Jurkat, Clone E6-1 (cell line): Measurements from ENCODE around the gene PCDHGA4.
"Not testable (repeated sequence)": the region's sequence is repeated elsewhere in the genome, so short reads cannot be mapped to it uniquely, and the experiment has no call there.

Experiments
- DNase-seq: peaks from one replicate; pipeline ENCODE4 v3.0.0-alpha.2; 2011; ENCODE audit warnings: low read depth, low spot score
- H3K4me3 ChIP-seq: 2 replicates; pipeline ENCODE4 v1.5.1; 2011; ENCODE audit warnings: mild to moderate bottlenecking, low read length, control low read depth, moderate library complexity

The PCDHGA4 gene

DNA sequence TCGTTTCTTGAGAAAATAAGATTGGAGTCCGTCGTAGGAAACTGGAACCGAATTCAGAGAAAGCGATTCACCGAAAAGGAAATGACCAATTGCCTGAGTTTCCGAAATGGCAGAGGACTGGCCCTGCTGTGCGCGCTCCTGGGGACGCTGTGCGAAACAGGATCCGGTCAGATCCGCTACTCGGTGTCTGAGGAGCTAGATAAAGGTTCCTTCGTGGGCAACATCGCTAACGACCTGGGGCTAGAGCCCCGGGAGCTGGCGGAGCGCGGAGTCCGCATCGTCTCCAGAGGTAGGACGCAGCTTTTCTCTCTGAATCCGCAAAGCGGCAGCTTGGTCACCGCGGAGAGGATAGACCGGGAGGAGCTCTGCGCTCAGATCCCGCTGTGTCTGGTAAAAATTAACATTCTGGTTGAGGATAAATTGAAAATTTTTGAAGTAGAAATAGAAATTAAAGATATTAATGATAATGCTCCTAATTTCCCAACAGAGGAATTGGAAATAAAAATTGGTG, 10.8 kb upstream of the PCDHGA4 start:
- no peak for DNase-seq
- no peak overlapping the region for H3K4me3 ChIP-seq

DNA sequence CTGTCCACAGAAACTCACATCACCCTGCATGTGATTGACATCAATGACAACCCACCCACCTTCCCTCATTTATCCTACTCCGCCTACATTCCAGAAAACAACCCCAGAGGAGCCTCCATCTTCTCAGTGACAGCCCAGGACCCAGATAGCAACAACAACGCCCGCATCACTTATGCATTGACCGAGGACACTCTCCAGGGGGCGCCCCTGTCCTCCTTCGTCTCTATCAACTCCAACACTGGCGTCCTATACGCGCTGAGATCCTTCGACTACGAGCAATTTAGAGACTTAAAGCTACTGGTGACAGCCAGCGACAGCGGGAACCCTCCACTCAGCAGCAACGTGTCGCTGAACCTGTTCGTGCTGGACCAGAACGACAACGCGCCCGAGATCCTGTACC, 9.5 kb upstream of the PCDHGA4 start:
- no peak overlapping the region for H3K4me3 ChIP-seq
- DNase-seq, result no peak

DNA sequence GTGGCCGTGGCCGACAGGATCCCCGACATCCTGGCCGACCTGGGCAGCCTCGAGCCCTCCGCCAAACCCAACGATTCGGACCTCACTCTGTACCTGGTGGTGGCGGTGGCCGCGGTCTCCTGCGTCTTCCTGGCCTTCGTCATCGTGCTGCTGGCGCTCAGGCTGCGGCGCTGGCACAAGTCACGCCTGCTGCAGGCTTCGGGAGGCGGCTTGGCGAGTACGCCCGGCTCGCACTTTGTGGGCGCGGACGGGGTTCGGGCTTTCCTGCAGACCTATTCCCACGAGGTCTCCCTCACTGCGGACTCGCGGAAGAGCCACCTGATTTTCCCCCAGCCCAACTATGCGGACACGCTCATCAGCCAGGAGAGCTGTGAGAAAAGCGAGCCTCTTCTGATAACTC, 8.8 kb upstream of the PCDHGA4 start:
- DNase-seq, result not testable (repeated sequence)

DNA sequence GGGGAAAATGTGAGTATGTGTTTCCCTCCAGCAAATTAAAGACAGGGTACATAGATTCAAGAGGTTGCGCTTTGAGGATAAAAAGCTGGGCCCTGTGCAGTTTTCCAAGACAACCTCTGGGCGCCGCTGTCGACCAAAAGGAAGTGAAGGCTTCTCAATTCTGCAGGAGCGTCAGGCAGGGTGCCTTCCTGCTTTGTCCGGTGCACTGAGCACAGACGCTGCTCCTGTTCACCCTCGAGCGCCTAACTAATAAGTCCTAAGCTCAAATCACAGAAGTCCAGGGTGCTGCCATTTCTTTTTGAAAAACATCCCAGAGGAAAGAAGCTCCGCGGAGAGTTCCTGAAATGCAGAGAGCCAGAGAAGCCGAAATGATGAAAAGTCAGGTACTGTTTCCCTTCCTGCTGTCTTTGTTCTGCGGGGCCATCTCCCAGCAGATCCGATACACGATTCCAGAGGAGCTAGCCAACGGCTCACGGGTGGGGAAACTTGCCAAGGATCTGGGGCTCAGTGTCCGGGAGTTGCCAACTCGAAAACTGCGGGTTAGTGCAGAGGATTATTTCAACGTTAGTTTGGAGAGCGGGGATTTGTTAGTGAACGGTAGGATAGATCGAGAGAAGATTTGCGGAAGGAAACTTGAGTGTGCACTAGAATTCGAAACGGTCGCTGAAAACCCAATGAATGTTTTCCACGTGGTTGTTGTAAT, 4.8 kb upstream of the PCDHGA4 start, which contains the start of gene PCDHGB1:
PCDHGB1 (plus strand) TSS at position 183 of the 703 bp plus-strand sequence; CDS start at position 345, 162 bp downstream.
- H3K4me3 ChIP-seq, result no peak within 1 kb of the TSS
- no peak for DNase-seq

More for the DNA sequence above, 8.8 kb upstream of the PCDHGA4 start:
- not testable (repeated sequence) for H3K4me3 ChIP-seq

DNA sequence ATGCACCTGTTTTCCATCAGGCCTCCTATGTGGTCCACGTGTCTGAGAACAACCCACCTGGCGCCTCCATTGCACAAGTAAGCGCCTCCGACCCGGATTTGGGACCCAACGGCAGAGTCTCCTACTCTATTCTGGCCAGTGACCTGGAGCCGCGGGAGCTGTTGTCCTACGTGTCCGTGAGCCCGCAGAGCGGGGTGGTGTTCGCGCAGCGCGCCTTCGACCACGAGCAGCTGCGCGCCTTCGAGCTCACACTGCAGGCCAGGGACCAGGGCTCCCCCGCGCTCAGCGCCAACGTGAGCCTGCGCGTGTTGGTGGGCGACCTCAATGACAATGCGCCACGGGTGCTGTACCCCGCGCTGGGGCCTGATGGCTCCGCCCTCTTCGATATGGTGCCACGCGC, 3.2 kb upstream of the PCDHGA4 start:
- no peak overlapping the region for H3K4me3 ChIP-seq

DNA sequence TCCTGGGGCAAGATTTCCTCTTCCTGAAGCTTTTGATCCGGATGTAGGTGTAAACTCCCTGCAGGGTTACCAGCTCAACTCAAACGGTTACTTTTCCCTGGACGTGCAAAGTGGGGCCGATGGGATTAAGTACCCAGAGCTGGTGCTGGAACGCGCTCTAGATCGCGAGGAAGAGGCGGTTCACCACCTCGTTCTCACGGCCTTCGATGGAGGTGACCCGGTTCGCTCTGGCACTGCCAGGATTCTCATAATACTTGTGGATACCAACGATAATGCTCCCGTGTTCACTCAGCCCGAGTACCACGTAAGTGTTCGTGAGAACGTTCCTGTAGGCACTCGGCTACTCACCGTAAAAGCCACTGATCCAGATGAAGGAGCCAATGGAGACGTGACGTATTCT, 820 bp downstream of the PCDHGA4 start:
- no peak overlapping the region for H3K4me3 ChIP-seq

More for the DNA sequence above, 3.2 kb upstream of the PCDHGA4 start:
- DNase-seq, result no peak

GRCh38 chr5:141356133-141356532, 1.3 kb downstream of the PCDHGA4 start:
- DNase-seq, result no peak
- no peak overlapping the region for H3K4me3 ChIP-seq

More for the DNA sequence above, 820 bp downstream of the PCDHGA4 start:
- DNase-seq, result no peak

GRCh38 chr5:141356950-141357349, 2.1 kb downstream of the PCDHGA4 start:
- no peak overlapping the region for H3K4me3 ChIP-seq
- DNase-seq, result no peak

DNA sequence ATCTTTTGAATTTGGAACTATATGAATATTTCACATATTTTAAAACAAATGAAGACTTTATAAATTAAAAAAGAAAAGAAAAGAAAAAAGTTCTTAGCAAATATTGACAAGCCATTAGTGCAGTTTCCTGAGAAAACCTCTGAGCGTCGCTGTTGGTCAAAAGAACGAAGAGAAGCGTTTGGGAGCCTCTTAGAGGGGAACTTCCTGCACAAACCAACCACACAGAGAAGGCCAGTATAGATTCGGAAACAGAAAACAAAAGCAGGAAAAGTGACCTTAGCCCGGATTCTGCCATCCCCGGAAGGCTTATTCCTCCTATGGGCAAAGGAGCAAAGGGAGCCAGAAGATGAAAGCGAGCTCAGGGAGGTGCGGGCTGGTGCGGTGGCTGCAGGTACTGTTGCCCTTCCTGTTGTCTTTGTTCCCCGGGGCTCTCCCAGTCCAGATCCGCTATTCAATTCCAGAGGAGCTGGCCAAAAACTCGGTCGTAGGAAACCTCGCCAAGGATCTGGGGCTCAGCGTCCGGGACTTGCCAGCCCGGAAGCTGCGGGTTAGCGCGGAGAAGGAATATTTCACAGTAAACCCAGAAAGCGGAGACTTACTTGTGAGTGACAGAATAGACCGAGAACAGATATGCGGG, 5.1 kb downstream of the PCDHGA4 start, which contains the start of gene PCDHGB2:
PCDHGB2 (plus strand) TSS at position 205 of the 637 bp plus-strand sequence; CDS start at position 347, 142 bp downstream.
- no peak within 1 kb of the TSS for H3K4me3 ChIP-seq
- DNase-seq, result peak; percentile 24

DNA sequence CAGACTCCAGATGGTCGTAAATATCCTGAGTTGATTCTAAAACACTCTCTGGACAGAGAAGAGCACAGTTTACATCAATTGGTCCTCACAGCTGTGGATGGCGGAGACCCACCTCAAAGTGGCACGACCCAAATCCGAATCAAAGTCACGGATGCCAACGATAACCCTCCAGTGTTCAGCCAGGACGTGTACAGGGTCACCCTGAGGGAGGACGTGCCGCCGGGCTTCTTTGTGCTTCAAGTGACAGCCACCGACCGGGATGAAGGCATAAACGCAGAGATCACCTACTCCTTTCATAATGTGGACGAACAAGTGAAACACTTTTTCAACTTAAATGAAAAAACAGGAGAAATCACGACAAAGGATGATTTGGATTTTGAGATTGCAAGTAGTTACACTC, 5.9 kb downstream of the PCDHGA4 start:
- H3K4me3 ChIP-seq, result no peak overlapping the region
- no peak for DNase-seq

DNA sequence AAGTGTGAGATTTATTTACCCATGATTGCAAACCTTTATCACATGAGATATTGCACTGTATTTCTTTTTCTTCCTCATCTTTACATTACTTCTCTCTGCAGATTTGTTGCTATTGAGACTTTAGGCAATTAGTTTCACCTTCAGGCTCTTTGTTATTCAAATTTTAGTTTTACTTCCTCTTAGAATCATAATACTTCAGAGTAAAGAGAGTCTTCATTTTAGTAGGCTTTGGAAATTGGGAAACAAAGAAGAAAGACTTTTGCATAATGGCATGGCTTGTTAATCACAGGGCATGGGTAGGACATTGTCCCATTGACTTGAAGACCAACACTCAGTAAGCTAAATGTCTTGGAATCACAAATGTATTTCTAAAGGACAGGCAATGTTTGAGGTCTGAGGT, 7.9 kb downstream of the PCDHGA4 start:
- H3K4me3 ChIP-seq, result no peak overlapping the region
- no peak for DNase-seq

DNA sequence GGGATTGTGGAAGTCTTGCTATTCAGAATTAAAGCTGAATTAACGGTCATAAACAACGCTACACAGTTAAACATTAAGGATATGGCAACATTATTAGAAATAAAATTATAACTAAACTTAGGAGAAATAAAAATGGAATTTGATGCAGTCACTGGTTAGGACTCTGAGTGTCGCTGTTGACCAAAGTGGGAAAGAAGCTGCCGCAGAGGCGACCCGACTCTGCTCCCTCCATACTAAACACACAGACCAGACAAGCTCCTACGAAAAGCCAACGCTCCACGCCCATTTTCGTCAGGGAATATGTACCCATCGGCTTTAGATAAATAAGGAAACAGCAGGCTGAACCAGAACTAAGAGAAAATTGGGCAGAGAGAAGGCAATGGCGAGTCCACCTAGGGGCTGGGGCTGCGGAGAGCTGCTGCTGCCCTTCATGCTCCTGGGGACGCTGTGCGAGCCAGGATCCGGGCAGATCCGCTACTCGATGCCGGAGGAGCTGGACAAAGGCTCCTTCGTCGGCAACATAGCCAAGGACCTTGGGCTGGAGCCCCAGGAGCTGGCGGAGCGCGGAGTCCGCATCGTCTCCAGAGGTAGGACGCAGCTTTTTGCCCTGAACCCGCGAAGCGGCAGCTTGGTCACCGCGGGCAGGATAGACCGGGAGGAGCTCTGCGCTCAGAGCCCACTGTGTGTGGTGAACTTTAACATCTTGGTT, 9.3 kb downstream of the PCDHGA4 start, which contains the start of gene PCDHGA5:
PCDHGA5 (plus strand) TSS at position 211 of the 709 bp plus-strand sequence; CDS start at position 380, 169 bp downstream.
- no peak within 1 kb of the TSS for H3K4me3 ChIP-seq
- no peak for DNase-seq

DNA sequence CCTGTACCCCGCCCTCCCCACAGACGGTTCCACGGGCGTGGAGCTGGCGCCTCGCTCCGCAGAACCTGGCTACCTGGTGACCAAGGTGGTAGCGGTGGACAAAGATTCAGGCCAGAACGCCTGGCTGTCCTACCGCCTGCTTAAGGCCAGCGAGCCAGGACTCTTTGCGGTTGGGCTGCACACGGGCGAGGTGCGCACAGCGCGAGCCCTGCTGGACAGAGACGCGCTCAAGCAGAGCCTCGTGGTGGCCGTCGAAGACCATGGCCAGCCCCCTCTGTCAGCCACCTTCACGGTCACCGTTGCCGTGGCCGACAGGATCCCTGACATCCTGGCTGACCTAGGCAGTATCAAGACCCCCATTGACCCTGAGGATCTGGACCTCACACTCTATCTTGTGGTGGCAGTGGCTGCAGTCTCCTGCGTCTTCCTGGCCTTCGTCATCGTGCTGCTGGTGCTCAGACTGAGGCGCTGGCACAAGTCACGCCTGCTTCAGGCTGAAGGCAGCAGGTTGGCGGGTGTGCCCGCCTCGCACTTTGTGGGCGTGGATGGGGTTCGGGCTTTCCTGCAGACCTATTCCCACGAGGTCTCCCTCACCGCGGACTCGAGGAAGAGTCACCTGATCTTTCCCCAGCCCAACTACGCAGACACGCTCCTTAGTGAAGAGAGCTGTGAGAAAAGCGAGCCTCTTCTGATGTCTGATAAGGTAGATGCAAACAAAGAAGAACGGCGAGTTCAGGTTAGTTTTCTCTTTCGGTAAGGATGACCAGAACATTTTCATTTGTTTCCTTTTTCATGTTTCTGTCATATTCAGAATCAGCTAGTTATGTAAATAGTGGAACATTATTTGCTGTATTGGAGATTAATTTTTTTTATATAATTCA, 11.4 kb downstream of the PCDHGA4 start:
- H3K4me3 ChIP-seq, result no peak overlapping the region
- DNase-seq, result no peak

- no peak within 1 kb of the TSS for H3K4me3 ChIP-seq
- no peak for DNase-seq
Observed at GRCh38 chr5:141369994-141370848, 15.4 kb downstream of the PCDHGA4 start, which contains the start of gene PCDHGB3. PCDHGB3 (plus strand) TSS chr5:141370242; CDS start chr5:141370395, 153 bp downstream.

GRCh38 chr5:141371572-141372475, 17.0 kb downstream of the PCDHGA4 start:
- no peak overlapping the region for H3K4me3 ChIP-seq
- no peak for DNase-seq

DNA sequence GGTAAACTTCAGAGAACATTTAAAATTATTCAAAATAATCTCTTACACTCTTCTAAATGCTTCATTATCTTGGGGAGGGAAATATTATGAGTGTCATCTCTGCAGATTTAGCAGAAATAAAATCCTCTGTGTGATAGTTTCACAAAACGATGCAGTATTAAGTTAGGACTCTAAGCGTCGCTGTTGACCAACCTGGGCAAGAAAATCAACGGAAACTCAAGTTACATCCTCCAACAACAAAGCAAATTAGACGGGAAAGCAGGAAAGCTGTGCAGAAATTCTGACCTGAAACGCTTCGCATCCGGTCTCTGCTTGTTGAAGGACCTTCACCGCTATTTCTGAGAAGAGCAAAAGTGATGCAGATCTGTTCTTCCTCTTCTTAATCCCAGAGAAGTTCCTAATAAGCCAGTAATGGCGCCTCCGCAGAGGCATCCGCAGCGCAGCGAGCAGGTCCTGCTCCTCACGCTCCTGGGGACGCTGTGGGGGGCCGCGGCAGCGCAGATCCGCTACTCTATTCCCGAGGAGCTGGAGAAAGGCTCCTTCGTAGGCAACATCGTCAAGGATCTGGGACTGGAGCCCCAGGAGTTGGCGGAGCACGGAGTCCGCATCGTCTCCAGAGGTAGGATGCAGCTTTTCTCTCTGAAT, 19.0 kb downstream of the PCDHGA4 start, which contains the start of gene PCDHGA6:
PCDHGA6 (plus strand) TSS at position 219 of the 645 bp plus-strand sequence; CDS start at position 412, 193 bp downstream.
- no peak within 1 kb of the TSS for H3K4me3 ChIP-seq
- DNase-seq, result no peak
